HUES48 (cell line): Measurements from ENCODE around the gene DCBLD2.
"Not testable (repeated sequence)": the region's sequence is repeated elsewhere in the genome, so short reads cannot be mapped to it uniquely, and the experiment has no call there.

Experiments used
- H3K27ac ChIP-seq: one replicate; pipeline ENCODE4 v1.7.0; 2013; ENCODE audit warnings: low read depth, low read length, inconsistent platforms
- H3K27me3 ChIP-seq: 2 replicates; pipeline ENCODE4 v1.6.1; 2013; ENCODE audit warnings: mild to moderate bottlenecking, low read length; ENCODE audit not compliant: control insufficient read depth, insufficient read depth
- H3K36me3 ChIP-seq: 2 replicates; pipeline ENCODE4 v1.6.1; 2013; ENCODE audit warnings: low read length; ENCODE audit not compliant: control insufficient read depth, insufficient read depth
- H3K4me1 ChIP-seq: 2 replicates; pipeline ENCODE4 v1.6.1; 2013; ENCODE audit warnings: mild to moderate bottlenecking, low read length; ENCODE audit not compliant: control insufficient read depth, insufficient read depth
- H3K4me3 ChIP-seq: 2 replicates; pipeline ENCODE4 v1.5.1; 2013; ENCODE audit warnings: mild to moderate bottlenecking, low read depth, low read length
- H3K9ac ChIP-seq: 2 replicates; pipeline ENCODE4 v1.6.1; 2013; ENCODE audit warnings: mild to moderate bottlenecking, low read depth, low read length, moderate library complexity
- H3K9me3 ChIP-seq: 2 replicates; pipeline ENCODE4 v1.6.1; 2013; ENCODE audit warnings: low read length; ENCODE audit not compliant: control insufficient read depth, insufficient read depth

DCBLD2 gene

DNA sequence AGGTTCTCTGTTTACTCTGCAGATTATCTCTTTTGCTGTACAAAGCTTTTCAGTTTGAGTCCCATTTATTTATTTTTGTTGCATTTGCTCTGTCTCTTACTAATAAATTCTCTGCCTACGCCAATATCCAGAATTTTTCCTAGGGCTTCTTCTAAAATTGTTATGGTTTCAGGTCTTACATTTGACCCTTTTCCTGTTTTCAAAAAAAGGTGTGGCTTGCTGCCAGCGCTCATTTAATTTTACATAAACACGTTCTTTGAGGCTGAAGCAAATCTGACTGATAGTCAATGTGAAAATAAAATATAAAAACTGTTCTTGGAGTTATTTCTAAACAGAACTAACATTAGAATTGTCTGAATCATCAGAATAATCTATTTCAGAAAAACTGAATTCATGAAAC, 32.1 kb downstream of the DCBLD2 start:
- Histone ChIP-seq H3K27ac (no peak overlapping the region), H3K4me3 (no peak overlapping the region), H3K9me3 (0 out of 2 replicates have a peak, but pooled peaks cover 2% of the 10 kb centered on the region), H3K27me3 (no peaks in the 10 kb centered on the region), H3K4me1 (no peaks in the 10 kb centered on the region), H3K36me3 (peaks cover 6% of the 10 kb centered on the region; the same call in 1 of the 2 replicates), H3K9ac (no peak overlapping the region)

DNA sequence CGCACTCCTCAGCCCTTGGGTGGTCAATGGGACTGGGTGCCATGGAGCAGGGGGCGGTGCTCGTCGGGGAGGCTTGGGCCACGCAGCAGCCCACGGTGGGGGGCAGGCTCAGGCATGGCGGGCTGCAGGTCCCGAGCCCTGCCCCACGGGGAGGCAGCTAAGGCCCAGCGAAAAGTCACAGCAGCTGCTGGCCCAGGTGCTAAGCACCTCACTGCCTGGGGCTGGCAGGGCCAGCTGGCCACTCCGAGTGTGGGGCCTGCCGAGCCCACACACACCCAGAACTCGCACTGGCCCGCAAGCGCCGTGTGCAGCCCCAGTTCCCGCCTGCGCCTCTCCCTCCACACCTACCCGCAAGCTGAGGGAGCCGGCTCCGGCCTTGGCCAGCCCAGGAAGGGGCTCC, 43.5 kb downstream of the DCBLD2 start:
- not testable (repeated sequence) for H3K27ac ChIP-seq, H3K36me3 ChIP-seq, H3K9ac ChIP-seq, H3K27me3 ChIP-seq, H3K9me3 ChIP-seq, H3K4me1 ChIP-seq, H3K4me3 ChIP-seq

DNA sequence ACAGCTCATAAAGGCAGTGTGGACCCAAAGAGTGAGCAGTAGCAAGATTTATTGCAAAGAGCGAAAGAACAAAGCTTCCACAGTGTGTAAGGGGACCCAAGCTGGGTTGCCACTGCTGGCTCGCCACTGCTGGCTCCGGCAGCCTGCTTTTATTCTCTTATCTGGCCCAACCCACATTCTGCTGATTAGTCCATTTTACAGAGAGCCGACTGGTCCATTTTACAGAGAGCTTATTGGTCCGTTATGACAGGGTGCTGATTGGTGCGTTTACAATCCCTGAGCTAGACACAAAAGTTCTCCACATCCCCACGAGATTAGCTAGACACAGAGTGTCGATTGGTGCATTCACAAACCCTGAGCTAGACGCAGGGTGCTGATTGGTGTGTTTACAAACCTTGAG, 44.2 kb downstream of the DCBLD2 start:
- not testable (repeated sequence) for H3K9ac ChIP-seq, H3K36me3 ChIP-seq, H3K4me3 ChIP-seq, H3K27ac ChIP-seq, H3K9me3 ChIP-seq, H3K4me1 ChIP-seq, H3K27me3 ChIP-seq

DNA sequence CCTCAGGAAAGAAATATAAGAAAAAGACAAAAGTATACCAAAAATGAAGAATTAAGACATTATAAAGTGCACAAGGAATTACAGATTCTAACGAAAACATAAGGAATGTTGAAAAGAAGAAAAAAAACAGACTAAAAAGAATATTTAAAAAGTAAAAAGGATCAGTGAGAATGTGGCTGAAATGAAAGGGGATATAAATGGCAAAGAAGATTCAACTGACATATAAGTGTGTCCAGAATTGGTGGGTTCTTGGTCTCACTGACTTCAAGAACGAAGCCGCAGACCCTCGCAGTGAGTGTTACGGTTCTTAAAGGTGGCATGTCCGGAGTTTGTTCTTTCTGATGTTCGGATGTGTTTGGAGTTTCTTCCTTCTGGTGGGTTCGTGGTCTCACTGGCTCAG, 44.8 kb downstream of the DCBLD2 start:
- Histone ChIP-seq H3K9ac (no peak overlapping the region), H3K9me3 (no peaks in the 10 kb centered on the region), H3K27me3 (no peaks in the 10 kb centered on the region), H3K4me3 (no peak overlapping the region), H3K4me1 (no peaks in the 10 kb centered on the region), H3K36me3 (peaks cover 5% of the 10 kb centered on the region; the same call in 1 of the 2 replicates), H3K27ac (no peak overlapping the region)

DNA sequence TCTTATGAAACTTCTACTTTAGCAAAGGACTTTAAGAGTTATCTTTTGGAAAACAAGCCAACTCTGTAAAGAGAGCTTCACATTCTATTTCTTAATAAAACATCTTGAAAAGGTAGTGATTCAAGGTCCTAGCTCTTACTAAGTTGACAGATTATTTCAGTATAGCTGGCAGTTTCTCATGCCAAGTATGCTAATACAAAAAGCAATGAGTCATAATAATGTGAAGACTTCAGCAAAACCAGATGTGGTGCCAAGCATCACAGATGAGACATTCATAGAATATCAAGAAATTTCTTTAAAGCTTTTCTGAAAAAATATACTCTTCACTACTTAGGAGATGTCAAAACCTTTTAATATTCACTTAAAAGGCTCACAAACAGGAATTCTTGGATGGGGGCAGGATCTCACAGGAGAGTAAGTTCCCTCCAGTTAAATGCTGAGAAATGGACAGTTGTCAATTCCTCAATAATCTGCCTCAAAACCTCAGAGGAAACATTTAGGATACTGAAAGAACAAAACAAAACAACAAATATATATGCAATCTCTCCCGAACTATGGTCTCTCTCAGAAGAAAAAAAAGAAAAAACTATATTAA, 45.6 kb downstream of the DCBLD2 start:
- H3K36me3 ChIP-seq = peaks cover 5% of the 10 kb centered on the region; the same call in 1 of the 2 replicates
- no peak overlapping the region for H3K27ac ChIP-seq
- H3K4me1 ChIP-seq = no peaks in the 10 kb centered on the region
- no peak overlapping the region for H3K9ac ChIP-seq
- H3K27me3 ChIP-seq = no peaks in the 10 kb centered on the region
- H3K9me3 ChIP-seq = no peaks in the 10 kb centered on the region
- no peak overlapping the region for H3K4me3 ChIP-seq

DNA sequence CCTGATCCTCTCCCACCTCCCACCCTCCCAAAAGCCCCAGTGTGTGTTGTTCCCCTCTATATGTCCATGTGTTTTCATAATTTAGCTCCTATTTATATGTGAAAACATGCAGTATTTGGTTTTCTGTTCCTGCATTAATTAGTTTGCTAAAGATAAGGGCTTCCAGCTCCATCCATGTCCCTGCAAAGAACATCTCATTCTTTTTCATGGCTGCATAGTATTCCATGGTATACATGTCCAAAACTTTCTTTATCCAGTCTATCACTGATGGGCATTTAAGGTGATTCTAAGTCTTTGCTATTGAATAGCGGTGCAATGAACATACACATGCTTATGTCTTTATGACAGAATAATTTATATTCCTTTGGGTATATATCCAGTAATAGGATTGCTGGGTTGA, 53.4 kb downstream of the DCBLD2 start:
- Histone ChIP-seq H3K4me3 (no peak overlapping the region), H3K27ac (no peak overlapping the region), H3K4me1 (no peaks in the 10 kb centered on the region), H3K9ac (no peak overlapping the region), H3K27me3 (no peaks in the 10 kb centered on the region), H3K36me3 (peaks cover 24% of the 10 kb centered on the region), H3K9me3 (peaks cover 4% of the 10 kb centered on the region)

DNA sequence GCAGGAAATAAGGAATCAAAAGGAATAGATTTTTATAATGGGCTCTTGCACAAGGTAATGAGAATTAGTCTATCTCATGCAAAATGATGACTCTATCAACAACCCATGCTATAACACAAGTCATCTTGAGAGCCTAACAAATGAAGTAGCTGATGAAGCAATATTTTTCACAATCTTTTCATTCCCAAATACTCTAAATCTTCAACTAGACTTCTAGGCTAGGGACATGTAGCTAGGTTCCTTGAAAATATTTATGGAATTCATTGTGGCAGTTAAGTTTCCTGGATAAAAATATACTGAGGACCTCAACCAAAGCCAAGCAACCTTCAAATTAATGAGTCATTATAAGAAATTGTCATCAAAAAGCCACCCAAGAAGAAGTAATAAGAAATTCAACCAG, 55.4 kb downstream of the DCBLD2 start:
- Histone ChIP-seq H3K27ac (no peak overlapping the region), H3K9ac (no peak overlapping the region), H3K36me3 (peaks cover 24% of the 10 kb centered on the region), H3K9me3 (peaks cover 4% of the 10 kb centered on the region), H3K4me1 (no peaks in the 10 kb centered on the region), H3K27me3 (no peaks in the 10 kb centered on the region), H3K4me3 (no peak overlapping the region)

DNA sequence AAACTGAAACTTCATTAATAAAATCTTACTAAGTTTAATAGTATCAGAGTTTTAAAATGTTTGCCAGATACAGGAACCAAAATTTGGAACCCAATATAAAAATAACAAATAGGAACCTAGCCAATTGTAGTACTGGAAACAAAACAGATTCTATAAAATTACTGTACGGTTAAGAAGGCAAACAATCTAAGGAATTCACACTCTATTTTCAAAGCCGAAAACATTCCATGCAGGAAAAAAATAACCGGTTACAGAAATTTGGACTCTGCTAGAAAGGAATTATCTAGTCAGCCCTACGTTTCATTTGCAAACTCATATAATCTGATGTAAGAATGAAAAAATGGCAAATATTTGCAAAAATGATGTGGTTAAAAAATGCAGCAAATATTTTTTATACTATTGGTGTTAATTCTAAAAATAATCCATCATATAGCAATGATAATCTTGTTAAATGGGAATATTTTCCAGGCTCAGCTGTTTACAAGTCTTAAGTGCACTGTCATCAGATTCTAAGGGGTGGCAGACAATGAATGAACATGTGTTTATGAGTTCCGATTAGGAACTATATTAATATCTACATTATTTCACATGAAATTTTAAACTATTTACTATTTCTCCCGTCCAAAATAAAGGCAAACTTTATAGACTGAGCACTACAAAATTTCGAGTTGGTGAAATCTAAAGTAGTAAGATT, 58.1 kb downstream of the DCBLD2 start:
- Histone ChIP-seq H3K9me3 (peaks cover 14% of the 10 kb centered on the region), H3K4me3 (no peak overlapping the region), H3K9ac (no peak overlapping the region), H3K27me3 (no peaks in the 10 kb centered on the region), H3K27ac (no peak overlapping the region), H3K4me1 (no peaks in the 10 kb centered on the region), H3K36me3 (peaks cover 27% of the 10 kb centered on the region)

DNA sequence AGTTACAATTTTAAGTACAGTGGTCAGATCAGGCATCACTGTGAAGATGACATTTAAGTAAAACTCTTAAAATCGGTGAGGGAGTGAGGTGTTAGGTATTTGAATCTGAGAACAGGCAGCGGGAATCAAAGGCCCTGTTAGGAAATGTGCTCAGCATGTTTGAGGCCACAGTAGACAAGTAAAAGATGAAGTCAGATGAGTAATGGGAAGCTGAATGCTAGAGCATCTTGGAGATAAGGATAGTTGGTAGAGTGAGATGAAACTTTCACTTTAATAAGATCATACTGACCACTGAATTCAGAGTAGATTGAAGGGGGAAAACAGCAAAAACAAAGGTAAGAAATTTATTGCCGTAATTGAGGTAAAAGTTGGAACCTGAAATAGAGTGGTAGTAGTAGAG, 61.6 kb downstream of the DCBLD2 start:
- no peaks in the 10 kb centered on the region for H3K27me3 ChIP-seq

DNA sequence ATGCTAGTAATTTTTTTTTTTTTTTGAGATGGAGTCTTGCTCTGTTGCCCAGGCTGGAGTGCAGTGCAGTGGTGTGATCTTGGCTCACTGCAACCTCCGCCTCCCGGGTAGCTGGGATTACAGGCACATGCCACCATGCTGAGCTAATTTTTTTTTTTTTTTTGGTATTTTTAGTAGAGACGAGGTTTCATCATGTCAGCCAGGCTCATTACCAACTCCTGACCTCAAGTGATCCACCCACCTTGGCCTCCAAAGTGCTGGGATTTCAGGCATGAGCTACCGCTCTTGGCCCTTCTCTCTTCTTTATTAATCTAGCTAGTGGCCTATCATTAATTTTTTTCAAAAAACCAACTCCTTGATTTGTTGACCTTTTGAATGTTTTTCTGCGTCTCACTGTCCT, 70.4 kb downstream of the DCBLD2 start:
- H3K4me3 ChIP-seq, H3K27ac ChIP-seq, H3K36me3 ChIP-seq, H3K9ac ChIP-seq, H3K4me1 ChIP-seq, H3K27me3 ChIP-seq: not testable (repeated sequence)
- H3K9me3 ChIP-seq = peaks cover 28% of the 10 kb centered on the region

More for the DNA sequence above, 61.6 kb downstream of the DCBLD2 start:
- H3K36me3 ChIP-seq = peaks cover 10% of the 10 kb centered on the region; the same call in 1 of the 2 replicates
- H3K9me3 ChIP-seq = peaks cover 11% of the 10 kb centered on the region
- H3K9ac ChIP-seq = no peak overlapping the region
- no peak overlapping the region for H3K4me3 ChIP-seq
- H3K27ac ChIP-seq = no peak overlapping the region
- no peaks in the 10 kb centered on the region for H3K4me1 ChIP-seq

DNA sequence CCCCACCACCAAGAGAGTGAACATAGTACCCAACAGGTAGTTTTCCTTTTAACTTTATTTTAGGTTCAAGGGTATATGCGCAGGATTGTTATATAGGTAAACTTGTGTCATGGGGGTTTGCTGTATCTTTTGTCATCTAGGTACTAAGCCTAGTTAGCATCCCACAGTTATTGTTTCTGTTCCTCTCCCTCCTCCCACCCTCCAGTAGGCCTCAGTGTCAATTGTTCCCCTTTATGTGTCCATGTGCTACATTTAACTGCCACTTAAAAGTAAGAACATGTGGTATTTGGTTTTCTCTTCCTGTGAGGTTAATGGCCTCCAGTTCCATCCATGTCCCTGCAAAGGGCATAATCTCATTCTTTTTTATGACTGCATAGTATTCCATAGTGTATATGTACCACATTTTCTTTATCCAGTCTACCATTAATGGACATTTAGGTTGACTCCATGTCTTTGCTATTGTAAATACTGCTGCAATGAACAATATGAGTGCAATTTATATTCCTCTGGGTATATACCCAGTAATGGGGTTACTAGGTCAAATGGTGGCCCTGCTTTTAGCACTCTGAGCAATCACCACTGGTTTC, 72.2 kb downstream of the DCBLD2 start:
- Histone ChIP-seq H3K9ac (no peak overlapping the region), H3K27ac (no peak overlapping the region), H3K9me3 (peaks cover 28% of the 10 kb centered on the region), H3K4me3 (no peak overlapping the region), H3K27me3 (no peaks in the 10 kb centered on the region), H3K36me3 (peaks cover 6% of the 10 kb centered on the region; the same call in 1 of the 2 replicates), H3K4me1 (no peaks in the 10 kb centered on the region)
